ENCODE data around the gene EFNA1. TPM values are rescaled to one million over a fixed set of nuclear protein-coding genes. Genes with fewer than 3 reads are reported as not detected.

The EFNA1 gene
- total and polyA plus RNA-seq, 2 of the 13 experiments (the other 11 are each of a cell fraction or from before 2014, with no cell fraction given): 81.8 to 874 TPM

DNA sequence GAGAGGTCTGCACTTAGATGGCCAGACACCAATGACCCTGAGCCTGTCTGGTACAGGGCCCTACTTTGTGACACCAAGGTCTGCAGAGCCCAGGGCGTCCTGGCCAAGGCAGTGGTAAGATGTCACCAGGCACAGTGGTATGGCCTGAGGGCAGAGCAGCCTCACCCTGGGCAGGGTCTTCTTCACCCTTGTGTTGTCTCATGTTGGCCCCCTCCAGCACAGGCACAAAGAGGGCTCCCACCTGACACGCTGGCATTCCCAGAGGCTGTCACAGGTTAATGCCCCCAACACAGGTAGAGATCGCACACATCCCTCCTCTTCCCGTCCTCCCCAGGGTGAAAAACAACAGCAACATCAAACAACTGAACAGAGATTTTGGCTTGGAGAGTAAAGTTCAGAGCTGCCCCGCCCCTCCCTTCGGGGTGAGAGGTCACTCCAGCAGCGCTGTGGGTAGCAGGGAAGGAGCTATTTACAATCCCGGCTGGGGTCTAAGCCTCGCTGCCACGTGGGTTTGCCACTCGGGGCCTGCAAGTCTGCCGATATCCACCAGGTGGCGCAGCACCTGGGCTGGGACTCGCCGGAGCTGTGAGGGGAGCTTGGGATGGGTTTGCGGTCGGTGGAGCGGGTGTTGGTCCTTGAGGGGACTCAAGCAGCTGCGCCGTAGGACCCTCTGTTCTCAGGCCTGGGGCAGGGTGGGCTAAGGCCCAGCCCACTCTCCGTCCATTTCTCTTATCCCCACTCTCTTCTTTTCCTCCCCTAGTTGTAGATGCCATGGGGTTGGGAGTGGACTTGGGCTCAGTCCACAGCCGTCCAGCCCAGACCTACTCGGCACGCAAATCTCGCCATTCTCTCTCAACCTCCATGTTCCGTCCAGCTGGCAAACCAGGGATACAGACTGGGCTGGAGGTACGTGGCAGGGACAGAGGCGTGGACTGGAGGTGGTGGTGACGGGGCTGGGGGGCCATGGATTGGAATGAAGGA is 36.3 kb upstream of the EFNA1 start (continued):
- TF ChIP-seq, protein P1, sequence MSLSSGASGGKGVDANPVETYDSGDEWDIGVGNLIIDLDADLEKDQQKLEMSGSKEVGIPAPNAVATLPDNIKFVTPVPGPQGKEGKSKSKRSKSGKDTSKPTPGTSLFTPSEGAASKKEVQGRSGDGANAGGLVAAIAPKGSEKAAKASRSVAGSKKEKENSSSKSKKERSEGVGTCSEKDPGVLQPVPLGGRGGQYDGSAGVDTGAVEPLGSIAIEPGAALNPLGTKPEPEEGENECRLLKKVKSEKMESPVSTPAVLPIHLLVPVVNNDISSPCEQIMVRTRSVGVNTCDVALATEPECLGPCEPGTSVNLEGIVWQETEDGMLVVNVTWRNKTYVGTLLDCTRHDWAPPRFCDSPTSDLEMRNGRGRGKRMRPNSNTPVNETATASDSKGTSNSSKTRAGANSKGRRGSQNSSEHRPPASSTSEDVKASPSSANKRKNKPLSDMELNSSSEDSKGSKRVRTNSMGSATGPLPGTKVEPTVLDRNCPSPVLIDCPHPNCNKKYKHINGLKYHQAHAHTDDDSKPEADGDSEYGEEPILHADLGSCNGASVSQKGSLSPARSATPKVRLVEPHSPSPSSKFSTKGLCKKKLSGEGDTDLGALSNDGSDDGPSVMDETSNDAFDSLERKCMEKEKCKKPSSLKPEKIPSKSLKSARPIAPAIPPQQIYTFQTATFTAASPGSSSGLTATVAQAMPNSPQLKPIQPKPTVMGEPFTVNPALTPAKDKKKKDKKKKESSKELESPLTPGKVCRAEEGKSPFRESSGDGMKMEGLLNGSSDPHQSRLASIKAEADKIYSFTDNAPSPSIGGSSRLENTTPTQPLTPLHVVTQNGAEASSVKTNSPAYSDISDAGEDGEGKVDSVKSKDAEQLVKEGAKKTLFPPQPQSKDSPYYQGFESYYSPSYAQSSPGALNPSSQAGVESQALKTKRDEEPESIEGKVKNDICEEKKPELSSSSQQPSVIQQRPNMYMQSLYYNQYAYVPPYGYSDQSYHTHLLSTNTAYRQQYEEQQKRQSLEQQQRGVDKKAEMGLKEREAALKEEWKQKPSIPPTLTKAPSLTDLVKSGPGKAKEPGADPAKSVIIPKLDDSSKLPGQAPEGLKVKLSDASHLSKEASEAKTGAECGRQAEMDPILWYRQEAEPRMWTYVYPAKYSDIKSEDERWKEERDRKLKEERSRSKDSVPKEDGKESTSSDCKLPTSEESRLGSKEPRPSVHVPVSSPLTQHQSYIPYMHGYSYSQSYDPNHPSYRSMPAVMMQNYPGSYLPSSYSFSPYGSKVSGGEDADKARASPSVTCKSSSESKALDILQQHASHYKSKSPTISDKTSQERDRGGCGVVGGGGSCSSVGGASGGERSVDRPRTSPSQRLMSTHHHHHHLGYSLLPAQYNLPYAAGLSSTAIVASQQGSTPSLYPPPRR (CRISPR knock-in tag; IDR thresholded peaks at IDR 0.05; ENCODE audit: borderline replicate concordance): no peak; the same call in 1 of the 2 replicates
- TF ChIP-seq, protein P2, sequence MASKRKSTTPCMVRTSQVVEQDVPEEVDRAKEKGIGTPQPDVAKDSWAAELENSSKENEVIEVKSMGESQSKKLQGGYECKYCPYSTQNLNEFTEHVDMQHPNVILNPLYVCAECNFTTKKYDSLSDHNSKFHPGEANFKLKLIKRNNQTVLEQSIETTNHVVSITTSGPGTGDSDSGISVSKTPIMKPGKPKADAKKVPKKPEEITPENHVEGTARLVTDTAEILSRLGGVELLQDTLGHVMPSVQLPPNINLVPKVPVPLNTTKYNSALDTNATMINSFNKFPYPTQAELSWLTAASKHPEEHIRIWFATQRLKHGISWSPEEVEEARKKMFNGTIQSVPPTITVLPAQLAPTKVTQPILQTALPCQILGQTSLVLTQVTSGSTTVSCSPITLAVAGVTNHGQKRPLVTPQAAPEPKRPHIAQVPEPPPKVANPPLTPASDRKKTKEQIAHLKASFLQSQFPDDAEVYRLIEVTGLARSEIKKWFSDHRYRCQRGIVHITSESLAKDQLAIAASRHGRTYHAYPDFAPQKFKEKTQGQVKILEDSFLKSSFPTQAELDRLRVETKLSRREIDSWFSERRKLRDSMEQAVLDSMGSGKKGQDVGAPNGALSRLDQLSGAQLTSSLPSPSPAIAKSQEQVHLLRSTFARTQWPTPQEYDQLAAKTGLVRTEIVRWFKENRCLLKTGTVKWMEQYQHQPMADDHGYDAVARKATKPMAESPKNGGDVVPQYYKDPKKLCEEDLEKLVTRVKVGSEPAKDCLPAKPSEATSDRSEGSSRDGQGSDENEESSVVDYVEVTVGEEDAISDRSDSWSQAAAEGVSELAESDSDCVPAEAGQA (IDR thresholded peaks at IDR 0.05; ENCODE audit: low read depth): no peak
- TF ChIP-seq, protein P2 (CRISPR knock-in tag; IDR thresholded peaks at IDR 0.05; ENCODE audit: borderline replicate concordance): no peak
- peak; percentile 58 for TF ChIP-seq FOSL2 (CRISPR knock-in tag; IDR thresholded peaks at IDR 0.05)
- TF ChIP-seq RAD51 (IDR thresholded peaks at IDR 0.05; ENCODE audit: borderline replicate concordance): no peak
- TF ChIP-seq HDAC6 (IDR thresholded peaks at IDR 0.05; ENCODE audit: low read depth, low read length): no peak
- TF ChIP-seq ATAD3A (CRISPR knock-in tag; IDR thresholded peaks at IDR 0.05): no peak
- TF ChIP-seq POLR2A (IDR thresholded peaks at IDR 0.05; ENCODE audit: insufficient read depth in 1 of 2, low read depth in 2 of 2, low read length in 2 of 2): no peak
- TF ChIP-seq, protein P3, sequence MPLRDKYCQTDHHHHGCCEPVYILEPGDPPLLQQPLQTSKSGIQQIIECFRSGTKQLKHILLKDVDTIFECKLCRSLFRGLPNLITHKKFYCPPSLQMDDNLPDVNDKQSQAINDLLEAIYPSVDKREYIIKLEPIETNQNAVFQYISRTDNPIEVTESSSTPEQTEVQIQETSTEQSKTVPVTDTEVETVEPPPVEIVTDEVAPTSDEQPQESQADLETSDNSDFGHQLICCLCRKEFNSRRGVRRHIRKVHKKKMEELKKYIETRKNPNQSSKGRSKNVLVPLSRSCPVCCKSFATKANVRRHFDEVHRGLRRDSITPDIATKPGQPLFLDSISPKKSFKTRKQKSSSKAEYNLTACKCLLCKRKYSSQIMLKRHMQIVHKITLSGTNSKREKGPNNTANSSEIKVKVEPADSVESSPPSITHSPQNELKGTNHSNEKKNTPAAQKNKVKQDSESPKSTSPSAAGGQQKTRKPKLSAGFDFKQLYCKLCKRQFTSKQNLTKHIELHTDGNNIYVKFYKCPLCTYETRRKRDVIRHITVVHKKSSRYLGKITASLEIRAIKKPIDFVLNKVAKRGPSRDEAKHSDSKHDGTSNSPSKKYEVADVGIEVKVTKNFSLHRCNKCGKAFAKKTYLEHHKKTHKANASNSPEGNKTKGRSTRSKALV (CRISPR knock-in tag; IDR thresholded peaks at IDR 0.05): no peak
- TF ChIP-seq HNRNPUL1 (IDR thresholded peaks at IDR 0.05; ENCODE audit: low read depth, low read length): no peak
- TF ChIP-seq HOXD1 (CRISPR knock-in tag; IDR thresholded peaks at IDR 0.05): no peak
- TF ChIP-seq ZBTB21 (CRISPR knock-in tag; IDR thresholded peaks at IDR 0.05): no peak
- TF ChIP-seq SOX13 (IDR thresholded peaks at IDR 0.05): 0 out of 2 replicates have a peak, but pooled peaks have one; percentile 10
- peak in 1 of 2 experiments; percentile 62; a peak in 1 of 4 replicates for TF ChIP-seq SOX13 (CRISPR knock-in tag; conservative IDR thresholded peaks at IDR 0.05 in 1 of 2, IDR thresholded peaks at IDR 0.05 in 1 of 2)
- peak; percentile 56 for TF ChIP-seq HNRNPLL (IDR thresholded peaks at IDR 0.05; ENCODE audit: low read depth, low read length, poor library complexity, severe bottlenecking)
- no peak for TF ChIP-seq ZNF282 (IDR thresholded peaks at IDR 0.05; ENCODE audit: partially characterized antibody)

Measured in HepG2 (cell line).